Breast epithelium (tissue), 3 donors: ENCODE data around the gene BANF1.

ENCODE experiments used
- POLR2AphosphoS5 ChIP-seq, 3 donors: sonication (generic); formaldehyde crosslinking; IDR thresholded peaks; one replicate each; pipeline ENCODE4 v1.6.1; 2017; ENCODE audit warnings: antibody characterized with exemption in 3 of 3
- TF ChIP-seq, protein P1 (sequence below), 3 donors: fragments of 450-650 bp; IDR thresholded peaks; one replicate each; pipeline ENCODE4 v1.5.1; 2016 to 2017; ENCODE audit warnings: antibody characterized with exemption in 3 of 3, mild to moderate bottlenecking in 3 of 3, moderate library complexity in 3 of 3

DNA sequence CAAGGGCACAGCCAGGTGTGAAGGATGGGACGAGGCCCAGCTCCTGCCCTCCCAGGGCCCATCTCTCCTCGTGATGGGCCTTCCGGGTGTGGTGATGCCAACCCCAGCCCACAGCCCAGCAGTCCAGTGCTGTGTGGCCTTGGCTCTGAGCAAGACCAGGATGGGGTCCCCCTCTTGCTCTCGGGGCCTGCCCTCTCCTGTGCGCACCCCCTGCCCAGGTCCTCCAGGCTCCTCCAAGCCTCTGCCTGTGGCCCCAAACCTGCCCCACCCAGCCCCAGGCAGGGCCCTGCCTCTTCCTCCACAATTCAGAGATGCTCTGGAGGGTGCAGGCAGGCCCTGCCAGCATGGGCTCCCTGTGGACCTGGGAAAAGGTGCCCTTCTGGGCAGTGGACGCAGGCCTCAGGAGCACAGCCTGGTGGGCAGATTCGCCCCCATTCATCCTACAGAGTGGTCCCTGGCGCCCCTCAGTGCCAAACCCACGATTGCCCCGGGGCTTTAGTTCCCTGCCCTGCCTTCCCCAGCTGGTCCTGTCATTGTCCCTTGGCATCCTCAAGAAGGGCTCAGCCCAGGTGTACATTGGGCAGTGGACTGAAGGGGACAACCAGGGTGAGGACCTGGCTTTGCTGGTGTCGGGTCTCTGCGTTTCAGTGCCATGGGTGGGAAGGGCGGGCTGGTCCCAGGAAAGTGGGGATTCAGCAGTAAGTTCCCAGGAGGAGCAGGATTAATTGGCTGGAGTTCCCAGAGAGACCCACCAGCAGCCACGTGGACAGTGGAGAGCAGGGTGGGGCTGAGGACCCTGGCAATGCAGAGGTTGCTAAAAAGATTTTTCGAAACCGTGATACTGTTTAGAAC lies 20.1 kb upstream of the BANF1 start:
- TF ChIP-seq, protein P1, sequence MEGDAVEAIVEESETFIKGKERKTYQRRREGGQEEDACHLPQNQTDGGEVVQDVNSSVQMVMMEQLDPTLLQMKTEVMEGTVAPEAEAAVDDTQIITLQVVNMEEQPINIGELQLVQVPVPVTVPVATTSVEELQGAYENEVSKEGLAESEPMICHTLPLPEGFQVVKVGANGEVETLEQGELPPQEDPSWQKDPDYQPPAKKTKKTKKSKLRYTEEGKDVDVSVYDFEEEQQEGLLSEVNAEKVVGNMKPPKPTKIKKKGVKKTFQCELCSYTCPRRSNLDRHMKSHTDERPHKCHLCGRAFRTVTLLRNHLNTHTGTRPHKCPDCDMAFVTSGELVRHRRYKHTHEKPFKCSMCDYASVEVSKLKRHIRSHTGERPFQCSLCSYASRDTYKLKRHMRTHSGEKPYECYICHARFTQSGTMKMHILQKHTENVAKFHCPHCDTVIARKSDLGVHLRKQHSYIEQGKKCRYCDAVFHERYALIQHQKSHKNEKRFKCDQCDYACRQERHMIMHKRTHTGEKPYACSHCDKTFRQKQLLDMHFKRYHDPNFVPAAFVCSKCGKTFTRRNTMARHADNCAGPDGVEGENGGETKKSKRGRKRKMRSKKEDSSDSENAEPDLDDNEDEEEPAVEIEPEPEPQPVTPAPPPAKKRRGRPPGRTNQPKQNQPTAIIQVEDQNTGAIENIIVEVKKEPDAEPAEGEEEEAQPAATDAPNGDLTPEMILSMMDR (IDR thresholded peaks at IDR 0.05): no peak
- no peak for TF ChIP-seq POLR2AphosphoS5 (IDR thresholded peaks at IDR 0.05)
